Measurements from ENCODE around the gene CRTC2. TPM values are rescaled to one million over a fixed set of nuclear protein-coding genes. Genes with fewer than 3 reads are reported as not detected.

The CRTC2 gene
- total RNA-seq, 1 experiment from 2014 or later, result 39.3 TPM

DNA sequence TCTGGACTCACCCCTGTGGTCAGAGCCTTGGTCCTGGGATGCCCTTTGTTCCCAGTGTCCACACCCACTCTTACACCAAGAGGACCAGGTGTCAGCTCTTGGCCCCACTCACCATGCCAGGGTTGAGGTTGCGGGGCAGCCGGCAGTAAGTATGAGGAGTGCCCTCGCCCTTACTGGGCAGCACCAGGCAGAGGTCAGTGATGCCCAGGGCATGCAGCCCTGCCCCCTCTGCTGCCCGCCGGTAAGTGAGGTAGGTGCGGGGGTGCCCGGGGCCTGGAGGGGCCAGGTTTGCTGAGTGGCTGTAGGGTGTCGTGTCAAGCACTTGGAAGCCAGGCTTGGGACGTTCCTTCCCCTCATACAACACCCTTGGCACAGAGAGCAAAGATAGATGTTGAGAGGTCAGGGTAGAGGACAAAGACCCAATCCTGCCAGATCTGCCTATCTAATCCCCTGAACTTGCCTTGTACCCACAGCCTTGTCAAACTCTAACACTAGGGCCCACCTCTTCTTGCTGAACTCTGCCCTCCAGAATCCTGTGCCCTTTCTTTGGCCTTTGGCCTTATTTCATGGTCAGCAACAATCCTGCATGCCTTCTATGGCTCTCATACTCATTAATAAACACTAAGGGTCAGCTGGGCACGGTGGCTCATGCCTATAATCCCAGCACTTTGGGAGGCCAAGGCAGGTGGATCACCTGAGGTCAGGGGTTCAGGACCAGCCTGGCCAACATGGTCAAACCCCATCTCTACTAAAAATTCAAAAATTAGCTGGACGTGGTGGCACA, 15.5 kb downstream of the CRTC2 start:
- H3K27me3 ChIP-seq (ENCODE audit: control insufficient read depth, insufficient read depth, low read length), result no peaks in the 10 kb centered on the region
- H3K36me3 ChIP-seq (ENCODE audit: control insufficient read depth, insufficient read depth, low read length), result no peaks in the 10 kb centered on the region; the same call in 1 of the 2 replicates
- TF ChIP-seq POLR2AphosphoS5 (IDR thresholded peaks at IDR 0.05; ENCODE audit: low read depth, low read length) (no peak), TCF7L2 (IDR thresholded peaks at IDR 0.05; ENCODE audit: low read depth, low read length) (no peak), SIN3A (IDR thresholded peaks at IDR 0.05; ENCODE audit: borderline replicate concordance, insufficient read depth, low read depth, low read length) (no peak)
- TF ChIP-seq, protein P1, sequence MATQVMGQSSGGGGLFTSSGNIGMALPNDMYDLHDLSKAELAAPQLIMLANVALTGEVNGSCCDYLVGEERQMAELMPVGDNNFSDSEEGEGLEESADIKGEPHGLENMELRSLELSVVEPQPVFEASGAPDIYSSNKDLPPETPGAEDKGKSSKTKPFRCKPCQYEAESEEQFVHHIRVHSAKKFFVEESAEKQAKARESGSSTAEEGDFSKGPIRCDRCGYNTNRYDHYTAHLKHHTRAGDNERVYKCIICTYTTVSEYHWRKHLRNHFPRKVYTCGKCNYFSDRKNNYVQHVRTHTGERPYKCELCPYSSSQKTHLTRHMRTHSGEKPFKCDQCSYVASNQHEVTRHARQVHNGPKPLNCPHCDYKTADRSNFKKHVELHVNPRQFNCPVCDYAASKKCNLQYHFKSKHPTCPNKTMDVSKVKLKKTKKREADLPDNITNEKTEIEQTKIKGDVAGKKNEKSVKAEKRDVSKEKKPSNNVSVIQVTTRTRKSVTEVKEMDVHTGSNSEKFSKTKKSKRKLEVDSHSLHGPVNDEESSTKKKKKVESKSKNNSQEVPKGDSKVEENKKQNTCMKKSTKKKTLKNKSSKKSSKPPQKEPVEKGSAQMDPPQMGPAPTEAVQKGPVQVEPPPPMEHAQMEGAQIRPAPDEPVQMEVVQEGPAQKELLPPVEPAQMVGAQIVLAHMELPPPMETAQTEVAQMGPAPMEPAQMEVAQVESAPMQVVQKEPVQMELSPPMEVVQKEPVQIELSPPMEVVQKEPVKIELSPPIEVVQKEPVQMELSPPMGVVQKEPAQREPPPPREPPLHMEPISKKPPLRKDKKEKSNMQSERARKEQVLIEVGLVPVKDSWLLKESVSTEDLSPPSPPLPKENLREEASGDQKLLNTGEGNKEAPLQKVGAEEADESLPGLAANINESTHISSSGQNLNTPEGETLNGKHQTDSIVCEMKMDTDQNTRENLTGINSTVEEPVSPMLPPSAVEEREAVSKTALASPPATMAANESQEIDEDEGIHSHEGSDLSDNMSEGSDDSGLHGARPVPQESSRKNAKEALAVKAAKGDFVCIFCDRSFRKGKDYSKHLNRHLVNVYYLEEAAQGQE (IDR thresholded peaks at IDR 0.05; ENCODE audit: insufficient read depth in 1 of 2, low read depth in 2 of 2, low read length in 1 of 2), result no peak
- TF ChIP-seq, protein P2, sequence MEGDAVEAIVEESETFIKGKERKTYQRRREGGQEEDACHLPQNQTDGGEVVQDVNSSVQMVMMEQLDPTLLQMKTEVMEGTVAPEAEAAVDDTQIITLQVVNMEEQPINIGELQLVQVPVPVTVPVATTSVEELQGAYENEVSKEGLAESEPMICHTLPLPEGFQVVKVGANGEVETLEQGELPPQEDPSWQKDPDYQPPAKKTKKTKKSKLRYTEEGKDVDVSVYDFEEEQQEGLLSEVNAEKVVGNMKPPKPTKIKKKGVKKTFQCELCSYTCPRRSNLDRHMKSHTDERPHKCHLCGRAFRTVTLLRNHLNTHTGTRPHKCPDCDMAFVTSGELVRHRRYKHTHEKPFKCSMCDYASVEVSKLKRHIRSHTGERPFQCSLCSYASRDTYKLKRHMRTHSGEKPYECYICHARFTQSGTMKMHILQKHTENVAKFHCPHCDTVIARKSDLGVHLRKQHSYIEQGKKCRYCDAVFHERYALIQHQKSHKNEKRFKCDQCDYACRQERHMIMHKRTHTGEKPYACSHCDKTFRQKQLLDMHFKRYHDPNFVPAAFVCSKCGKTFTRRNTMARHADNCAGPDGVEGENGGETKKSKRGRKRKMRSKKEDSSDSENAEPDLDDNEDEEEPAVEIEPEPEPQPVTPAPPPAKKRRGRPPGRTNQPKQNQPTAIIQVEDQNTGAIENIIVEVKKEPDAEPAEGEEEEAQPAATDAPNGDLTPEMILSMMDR (IDR thresholded peaks at IDR 0.05), result no peak
- ChIA-PET CTCF (no interaction called here), POLR2A (interaction anchor here (0.7 kb wide), 1 partner anchor 93 kb away, joined by 16 read pairs; no protein-coding TSS in a partner anchor)
- ATAC-seq, result no peak
- no peak overlapping the region for H3K4me3 ChIP-seq (ENCODE audit: low read depth in 2 of 2, low read length in 2 of 2)
- no TSS peak for BruUV-seq (replicated peaks)
- H3K9me3 ChIP-seq (ENCODE audit: control insufficient read depth, insufficient read depth, low read depth, low read length), result no peaks in the 10 kb centered on the region
- DNase-seq (ENCODE audit: low read depth, low spot score), result no peak
- intact Hi-C loops (cut with micrococcal nuclease; ENCODE audit: unreplicated experiment) (no loop called here), in situ Hi-C loops (cut with HindIII; ENCODE audit: low pct_unique_long_range_greater_than_20kb, low sequenced_read_pairs) (no loop called here)
- H3K4me1 ChIP-seq (ENCODE audit: control insufficient read depth, insufficient read depth, low read length), result peaks cover 14% of the 10 kb centered on the region
- no peak overlapping the region for H3K27ac ChIP-seq (ENCODE audit: low read length)

DNA sequence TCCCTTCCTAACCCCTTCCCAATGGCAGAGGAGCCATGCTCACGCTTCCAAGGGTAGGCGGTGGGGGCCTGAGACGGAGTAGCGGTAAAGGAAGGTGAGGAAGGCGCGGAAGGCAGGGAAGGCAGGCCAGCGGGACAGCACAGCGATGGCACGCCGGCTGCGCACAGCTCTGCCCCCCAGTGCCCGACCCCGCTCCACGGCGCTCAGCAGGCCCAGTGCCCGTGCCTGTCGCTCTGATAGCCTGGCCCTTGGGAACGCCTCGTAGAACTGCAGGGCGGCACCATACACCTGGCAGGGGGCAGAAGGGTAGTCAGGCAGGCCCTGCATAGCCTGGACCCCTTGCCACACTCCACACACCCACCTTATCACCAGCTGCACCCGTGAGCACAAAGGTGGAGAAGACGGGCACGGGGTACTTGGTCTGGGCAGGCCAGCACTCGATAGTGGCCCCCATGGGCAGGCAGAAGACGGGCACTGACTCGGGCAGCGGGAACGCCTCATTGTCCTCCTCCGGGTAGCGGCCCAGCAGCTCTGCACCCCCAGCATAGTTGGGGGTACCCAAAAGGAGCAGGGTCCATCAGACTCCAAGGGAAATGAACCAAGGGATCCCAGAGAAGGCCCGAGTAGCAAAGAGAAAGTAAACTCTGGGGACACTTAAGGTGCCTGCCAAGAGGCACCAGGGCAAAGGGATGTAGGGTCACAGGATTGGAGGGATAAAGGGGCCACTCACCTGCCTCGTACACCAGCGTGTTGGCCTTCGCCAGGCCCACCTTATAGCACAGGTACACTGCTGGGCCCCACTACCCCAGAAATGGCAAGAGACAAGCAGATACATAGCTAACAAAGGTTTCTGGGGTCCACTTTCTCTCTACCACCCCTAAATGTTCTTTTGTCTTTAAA, 16.3 kb downstream of the CRTC2 start:
- POLR2A ChIA-PET, result no interaction called here
- in situ Hi-C loops (cut with HindIII; ENCODE audit: low pct_unique_long_range_greater_than_20kb, low sequenced_read_pairs), result no loop called here
- TF ChIP-seq, protein P1 (IDR thresholded peaks at IDR 0.05; ENCODE audit: insufficient read depth in 1 of 2, low read depth in 2 of 2, low read length in 1 of 2), result no peak
- TF ChIP-seq POLR2AphosphoS5 (IDR thresholded peaks at IDR 0.05; ENCODE audit: low read depth, low read length) (0 out of 2 replicates have a peak, but pooled peaks have one; percentile 21), SIN3A (IDR thresholded peaks at IDR 0.05; ENCODE audit: borderline replicate concordance, insufficient read depth, low read depth, low read length) (no peak), TCF7L2 (IDR thresholded peaks at IDR 0.05; ENCODE audit: low read depth, low read length) (no peak)
- TF ChIP-seq, protein P2 (IDR thresholded peaks at IDR 0.05), result no peak
- H3K4me1 ChIP-seq (ENCODE audit: control insufficient read depth, insufficient read depth, low read length), result peaks cover 12% of the 10 kb centered on the region
- DNase-seq (ENCODE audit: low read depth, low spot score), result no peak
- no peak overlapping the region for H3K4me3 ChIP-seq (ENCODE audit: low read depth in 2 of 2, low read length in 2 of 2)
- H3K27ac ChIP-seq (ENCODE audit: low read length), result no peak overlapping the region
- ATAC-seq, result no peak
- no peaks in the 10 kb centered on the region for H3K9me3 ChIP-seq (ENCODE audit: control insufficient read depth, insufficient read depth, low read depth, low read length)
- CTCF ChIA-PET, result no interaction called here
- intact Hi-C loops (cut with micrococcal nuclease; ENCODE audit: unreplicated experiment), result no loop called here
- H3K27me3 ChIP-seq (ENCODE audit: control insufficient read depth, insufficient read depth, low read length), result no peaks in the 10 kb centered on the region
- BruUV-seq (replicated peaks), result no TSS peak
- 0 out of 2 replicates have a peak, but pooled peaks cover 2% of the 10 kb centered on the region for H3K36me3 ChIP-seq (ENCODE audit: control insufficient read depth, insufficient read depth, low read length)
